Measurements from ENCODE around the gene GPR183. TPM values are rescaled to one million over a fixed set of nuclear protein-coding genes. Genes with fewer than 3 reads are reported as not detected.

Gene GPR183
- total RNA-seq, 1 experiment from 2014 or later, result 0.11 TPM

DNA sequence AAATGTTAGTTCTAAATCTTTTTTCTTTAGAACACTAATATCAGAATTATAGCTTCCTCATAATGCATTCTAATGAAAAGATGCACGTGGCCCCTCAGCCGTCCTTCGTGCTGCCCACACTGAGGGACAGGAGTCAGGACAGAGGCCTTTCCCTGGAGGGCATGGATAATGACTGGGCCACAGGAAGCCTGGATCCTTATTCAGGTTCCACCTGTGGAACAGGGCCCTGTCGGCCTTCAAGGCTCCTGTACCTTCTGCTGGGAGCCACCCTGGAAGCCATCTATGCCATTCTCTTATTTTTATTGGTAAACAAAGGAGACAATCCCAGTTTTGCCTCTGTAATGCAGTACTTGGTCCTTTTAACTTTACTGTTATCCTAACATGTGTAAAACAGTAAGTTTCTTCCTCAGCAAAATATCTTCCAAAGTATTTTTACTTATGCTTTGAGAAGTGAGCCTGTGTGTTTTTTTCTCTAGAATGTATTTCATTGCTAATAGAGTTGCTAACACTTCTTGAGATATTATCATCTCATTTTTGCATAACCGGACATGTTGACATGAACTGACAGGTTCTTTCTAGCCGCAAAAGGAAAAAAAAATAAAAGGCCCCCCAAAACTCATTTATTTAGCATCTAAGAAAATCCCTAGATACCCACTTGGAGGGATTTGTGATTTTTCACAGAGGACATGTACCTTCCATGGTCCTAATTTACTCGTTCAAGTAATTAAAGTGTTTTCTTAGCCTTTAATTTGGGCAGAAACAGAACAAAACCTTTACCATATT, 6.0 kb downstream of the GPR183 start:
- no peak for DNase-seq
- Histone ChIP-seq H3K27me3 (ENCODE audit: low read length) (no peaks in the 10 kb centered on the region), H3K4me1 (ENCODE audit: low read length) (peaks cover 67% of the 10 kb centered on the region), H3K27ac (ENCODE audit: low read length) (peak overlapping the region; percentile 55), H3K9ac (ENCODE audit: low read length) (no peak overlapping the region), H3K9me2 (replicated peaks; ENCODE audit: insufficient read depth, low read length) (no peaks in the 10 kb centered on the region), H3K4me2 (ENCODE audit: low read depth, low read length, poor library complexity, severe bottlenecking) (peak overlapping the region; percentile 31), H4K20me1 (ENCODE audit: insufficient read depth, low read depth, low read length) (no peaks in the 10 kb centered on the region), H3K9me3 (ENCODE audit: low read length) (no peaks in the 10 kb centered on the region), H3K4me3 (ENCODE audit: low read length) (no peak overlapping the region), H3K36me3 (ENCODE audit: insufficient read depth, low read length) (no peaks in the 10 kb centered on the region), H2AFZ (ENCODE audit: low read length) (no peak overlapping the region), H3K79me2 (ENCODE audit: low read length) (peaks cover 69% of the 10 kb centered on the region)

- Histone ChIP-seq H2AFZ (ENCODE audit: low read length) (no peak overlapping the region), H3K79me2 (ENCODE audit: low read length) (peaks cover 68% of the 10 kb centered on the region), H3K9me3 (ENCODE audit: low read length) (no peaks in the 10 kb centered on the region), H4K20me1 (ENCODE audit: insufficient read depth, low read depth, low read length) (no peaks in the 10 kb centered on the region; the same call in 1 of the 2 replicates), H3K27ac (ENCODE audit: low read length) (no peak overlapping the region), H3K4me2 (ENCODE audit: low read depth, low read length, poor library complexity, severe bottlenecking) (no peak overlapping the region), H3K9me2 (replicated peaks; ENCODE audit: insufficient read depth, low read length) (no peaks in the 10 kb centered on the region), H3K4me1 (ENCODE audit: low read length) (peaks cover 78% of the 10 kb centered on the region), H3K36me3 (ENCODE audit: insufficient read depth, low read length) (no peaks in the 10 kb centered on the region), H3K27me3 (ENCODE audit: low read length) (no peaks in the 10 kb centered on the region), H3K4me3 (ENCODE audit: low read length) (no peak overlapping the region), H3K9ac (ENCODE audit: low read length) (no peak overlapping the region)
- DNase-seq, result no peak
These were observed 7.3 kb downstream of the GPR183 start for GRCh38 chr13:99299920-99300341.

GRCh38 chr13:99299256-99299919, 7.8 kb downstream of the GPR183 start:
- no peak overlapping the region for H3K9ac ChIP-seq (ENCODE audit: low read length)
- H3K27ac ChIP-seq (ENCODE audit: low read length), result peak overlapping the region; percentile 9; the same call in 1 of the 2 replicates
- H2AFZ ChIP-seq (ENCODE audit: low read length), result no peak overlapping the region
- no peaks in the 10 kb centered on the region for H3K9me2 ChIP-seq (replicated peaks; ENCODE audit: insufficient read depth, low read length)
- H3K4me2 ChIP-seq (ENCODE audit: low read depth, low read length, poor library complexity, severe bottlenecking), result no peak overlapping the region
- no peaks in the 10 kb centered on the region for H3K27me3 ChIP-seq (ENCODE audit: low read length)
- no peaks in the 10 kb centered on the region for H3K36me3 ChIP-seq (ENCODE audit: insufficient read depth, low read length)
- peaks cover 67% of the 10 kb centered on the region for H3K79me2 ChIP-seq (ENCODE audit: low read length)
- H3K4me1 ChIP-seq (ENCODE audit: low read length), result peaks cover 81% of the 10 kb centered on the region
- no peaks in the 10 kb centered on the region; the same call in 1 of the 2 replicates for H4K20me1 ChIP-seq (ENCODE audit: insufficient read depth, low read depth, low read length)
- no peak overlapping the region for H3K4me3 ChIP-seq (ENCODE audit: low read length)
- H3K9me3 ChIP-seq (ENCODE audit: low read length), result no peaks in the 10 kb centered on the region
- no peak for DNase-seq

DNA sequence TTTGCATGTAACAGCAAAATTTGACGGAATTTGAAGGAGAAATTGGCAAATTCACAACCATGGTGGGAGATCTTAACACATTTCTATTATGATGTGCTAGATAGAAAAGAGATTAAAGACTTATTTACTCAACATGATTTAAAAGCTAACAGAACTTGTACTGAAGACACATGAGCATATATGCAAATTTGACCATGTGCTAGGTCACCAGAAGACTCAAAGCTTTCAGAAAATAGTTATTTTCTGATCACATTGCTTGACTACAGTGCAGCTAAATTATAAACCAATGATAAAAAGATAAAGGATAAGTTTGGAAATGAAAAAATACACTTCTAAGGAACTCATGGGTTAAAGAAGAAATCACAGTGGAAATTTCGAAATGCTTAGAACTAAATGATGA, 9.1 kb downstream of the GPR183 start:
- peak overlapping the region; percentile 42 for H3K4me2 ChIP-seq (ENCODE audit: low read depth, low read length, poor library complexity, severe bottlenecking)
- no peaks in the 10 kb centered on the region for H3K27me3 ChIP-seq (ENCODE audit: low read length)
- no peaks in the 10 kb centered on the region for H3K36me3 ChIP-seq (ENCODE audit: insufficient read depth, low read length)
- no peaks in the 10 kb centered on the region for H3K9me2 ChIP-seq (replicated peaks; ENCODE audit: insufficient read depth, low read length)
- H3K79me2 ChIP-seq (ENCODE audit: low read length), result peaks cover 65% of the 10 kb centered on the region
- H3K9me3 ChIP-seq (ENCODE audit: low read length), result no peaks in the 10 kb centered on the region
- peak overlapping the region; percentile 35 for H3K27ac ChIP-seq (ENCODE audit: low read length)
- H3K9ac ChIP-seq (ENCODE audit: low read length), result no peak overlapping the region
- H3K4me3 ChIP-seq (ENCODE audit: low read length), result no peak overlapping the region
- no peak for DNase-seq
- peaks cover 85% of the 10 kb centered on the region for H3K4me1 ChIP-seq (ENCODE audit: low read length)
- no peaks in the 10 kb centered on the region; the same call in 1 of the 2 replicates for H4K20me1 ChIP-seq (ENCODE audit: insufficient read depth, low read depth, low read length)
- H2AFZ ChIP-seq (ENCODE audit: low read length), result no peak overlapping the region

GRCh38 chr13:99297331-99297730, 9.9 kb downstream of the GPR183 start:
- Histone ChIP-seq H3K27me3 (ENCODE audit: low read length) (no peaks in the 10 kb centered on the region), H3K9me3 (ENCODE audit: low read length) (no peaks in the 10 kb centered on the region), H2AFZ (ENCODE audit: low read length) (no peak overlapping the region), H3K27ac (ENCODE audit: low read length) (peak overlapping the region; percentile 35), H3K9ac (ENCODE audit: low read length) (no peak overlapping the region), H3K36me3 (ENCODE audit: insufficient read depth, low read length) (no peaks in the 10 kb centered on the region), H3K79me2 (ENCODE audit: low read length) (peaks cover 59% of the 10 kb centered on the region), H3K4me3 (ENCODE audit: low read length) (no peak overlapping the region), H3K9me2 (replicated peaks; ENCODE audit: insufficient read depth, low read length) (no peaks in the 10 kb centered on the region), H3K4me1 (ENCODE audit: low read length) (peaks cover 82% of the 10 kb centered on the region), H3K4me2 (ENCODE audit: low read depth, low read length, poor library complexity, severe bottlenecking) (peak overlapping the region; percentile 42), H4K20me1 (ENCODE audit: insufficient read depth, low read depth, low read length) (no peaks in the 10 kb centered on the region; the same call in 1 of the 2 replicates)
- DNase-seq, result no peak

DNA sequence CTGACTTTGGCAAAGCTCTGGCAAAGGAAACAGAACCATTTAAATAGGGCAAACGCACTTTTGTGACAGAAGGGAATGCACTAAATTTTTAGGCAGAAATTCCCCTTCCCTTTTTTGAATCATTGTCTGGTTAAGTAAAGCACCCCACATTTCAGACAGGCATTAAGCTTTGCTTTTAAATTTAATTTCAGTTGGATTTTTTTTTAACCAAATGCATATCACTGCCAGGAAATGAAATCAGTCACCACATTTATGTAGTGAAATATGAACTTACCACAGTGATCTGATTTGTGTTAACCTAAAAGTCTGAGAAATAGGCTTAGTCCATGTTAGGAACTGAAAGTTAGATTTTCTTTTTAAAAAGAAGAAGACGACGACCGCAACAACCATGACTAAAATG, 10.8 kb downstream of the GPR183 start:
- Histone ChIP-seq H3K4me1 (ENCODE audit: low read length) (peaks cover 73% of the 10 kb centered on the region), H3K9ac (ENCODE audit: low read length) (no peak overlapping the region), H3K9me2 (replicated peaks; ENCODE audit: insufficient read depth, low read length) (no peaks in the 10 kb centered on the region), H3K27me3 (ENCODE audit: low read length) (no peaks in the 10 kb centered on the region), H3K27ac (ENCODE audit: low read length) (peak overlapping the region; percentile 35), H3K79me2 (ENCODE audit: low read length) (peaks cover 50% of the 10 kb centered on the region), H3K4me3 (ENCODE audit: low read length) (no peak overlapping the region), H3K9me3 (ENCODE audit: low read length) (no peaks in the 10 kb centered on the region), H3K4me2 (ENCODE audit: low read depth, low read length, poor library complexity, severe bottlenecking) (peak overlapping the region; percentile 42), H4K20me1 (ENCODE audit: insufficient read depth, low read depth, low read length) (no peaks in the 10 kb centered on the region; the same call in 1 of the 2 replicates), H2AFZ (ENCODE audit: low read length) (no peak overlapping the region), H3K36me3 (ENCODE audit: insufficient read depth, low read length) (no peaks in the 10 kb centered on the region)
- no peak for DNase-seq

GRCh38 chr13:99295488-99296252, 11.5 kb downstream of the GPR183 start:
- Histone ChIP-seq H3K9me2 (replicated peaks; ENCODE audit: insufficient read depth, low read length) (no peaks in the 10 kb centered on the region), H4K20me1 (ENCODE audit: insufficient read depth, low read depth, low read length) (no peaks in the 10 kb centered on the region; the same call in 1 of the 2 replicates), H3K36me3 (ENCODE audit: insufficient read depth, low read length) (no peaks in the 10 kb centered on the region), H3K27me3 (ENCODE audit: low read length) (no peaks in the 10 kb centered on the region), H3K27ac (ENCODE audit: low read length) (peak overlapping the region; percentile 35), H2AFZ (ENCODE audit: low read length) (no peak overlapping the region), H3K4me2 (ENCODE audit: low read depth, low read length, poor library complexity, severe bottlenecking) (no peak overlapping the region), H3K4me3 (ENCODE audit: low read length) (no peak overlapping the region), H3K79me2 (ENCODE audit: low read length) (peaks cover 50% of the 10 kb centered on the region), H3K9me3 (ENCODE audit: low read length) (no peaks in the 10 kb centered on the region), H3K4me1 (ENCODE audit: low read length) (peaks cover 67% of the 10 kb centered on the region), H3K9ac (ENCODE audit: low read length) (no peak overlapping the region)
- no peak for DNase-seq

GRCh38 chr13:99294958-99295357, 12.2 kb downstream of the GPR183 start:
- H3K4me1 ChIP-seq (ENCODE audit: low read length), result peaks cover 60% of the 10 kb centered on the region
- no peak overlapping the region for H3K4me2 ChIP-seq (ENCODE audit: low read depth, low read length, poor library complexity, severe bottlenecking)

More at GRCh38 chr13:99294958-99295357, 12.2 kb downstream of the GPR183 start:
- no peak for DNase-seq
- H3K4me3 ChIP-seq (ENCODE audit: low read length), result no peak overlapping the region
- H3K9me3 ChIP-seq (ENCODE audit: low read length), result no peaks in the 10 kb centered on the region
- no peaks in the 10 kb centered on the region for H3K27me3 ChIP-seq (ENCODE audit: low read length)
- no peaks in the 10 kb centered on the region; the same call in 1 of the 2 replicates for H4K20me1 ChIP-seq (ENCODE audit: insufficient read depth, low read depth, low read length)
- peaks cover 43% of the 10 kb centered on the region for H3K79me2 ChIP-seq (ENCODE audit: low read length)
- no peaks in the 10 kb centered on the region for H3K36me3 ChIP-seq (ENCODE audit: insufficient read depth, low read length)
- no peak overlapping the region for H2AFZ ChIP-seq (ENCODE audit: low read length)
- H3K9ac ChIP-seq (ENCODE audit: low read length), result no peak overlapping the region
- H3K9me2 ChIP-seq (replicated peaks; ENCODE audit: insufficient read depth, low read length), result no peaks in the 10 kb centered on the region
- no peak overlapping the region for H3K27ac ChIP-seq (ENCODE audit: low read length)
